SK-N-SH treated with all-trans-retinoic acid at 6 μM for 48 hours (cell line): ENCODE measurements around the gene ENOPH1.

Source experiments
- ATAC-seq: fragments of 200-7000 bp; cut with Tn5 transposase; 3 replicates; pipeline ENCODE4 v1.9.1; 2020; ENCODE audit warnings: mild to moderate bottlenecking, moderate library complexity
- ARNTL ChIP-seq: fragments of 450-650 bp; formaldehyde crosslinking; IDR thresholded peaks from 2 replicates; pipeline ENCODE4 v1.5.0; 2020; ENCODE audit warnings: low read depth, mild to moderate bottlenecking, moderate library complexity, borderline replicate concordance
- BACH2 ChIP-seq: fragments of 250-450 bp; sonication (Bioruptor Pico); IDR thresholded peaks from 2 replicates; pipeline ENCODE4 v1.9.0; 2021; ENCODE audit warnings: mild to moderate bottlenecking, borderline replicate concordance
- CSDC2 ChIP-seq: fragments of 250-450 bp; sonication (Bioruptor Pico); IDR thresholded peaks from 2 replicates; pipeline ENCODE4 v1.5.0; 2020; ENCODE audit warnings: mild to moderate bottlenecking, moderate library complexity
- ESRRG ChIP-seq: fragments of 250-450 bp; sonication (Bioruptor Pico); IDR thresholded peaks from 2 replicates; pipeline ENCODE4 v1.6.1; 2021; ENCODE audit warnings: mild to moderate bottlenecking
- GLIS3 ChIP-seq: fragments of 250-450 bp; sonication (Bioruptor Pico); IDR thresholded peaks from 2 replicates; pipeline ENCODE4 v1.5.0; 2020; ENCODE audit warnings: mild to moderate bottlenecking, moderate library complexity
- ISL1 ChIP-seq: fragments of 250-450 bp; sonication (Bioruptor Pico); IDR thresholded peaks from 2 replicates; pipeline ENCODE4 v2.1.2; 2022; ENCODE audit warnings: mild to moderate bottlenecking, moderate library complexity
- OSR1 ChIP-seq: fragments of 250-450 bp; sonication (Bioruptor Pico); IDR thresholded peaks from 2 replicates; pipeline ENCODE4 v1.8.0; 2022; ENCODE audit warnings: moderate library complexity, mild to moderate bottlenecking, inconsistent platforms
- PATZ1 ChIP-seq: fragments of 250-450 bp; sonication (Bioruptor Pico); IDR thresholded peaks from 2 replicates; pipeline ENCODE4 v1.8.0; 2020; ENCODE audit warnings: mild to moderate bottlenecking, moderate library complexity, borderline replicate concordance
- PPARA ChIP-seq: fragments of 250-450 bp; sonication (Bioruptor Pico); IDR thresholded peaks from 2 replicates; pipeline ENCODE4 v1.5.0; 2020; ENCODE audit warnings: mild to moderate bottlenecking, borderline replicate concordance
- RARB ChIP-seq: fragments of 250-450 bp; sonication (Bioruptor Pico); IDR thresholded peaks from 2 replicates; pipeline ENCODE4 v1.8.0; 2021; ENCODE audit warnings: mild to moderate bottlenecking, moderate library complexity
- SNAI2 ChIP-seq: fragments of 250-450 bp; sonication (Bioruptor Pico); IDR thresholded peaks from 2 replicates; pipeline ENCODE4 v1.5.0; 2020; ENCODE audit warnings: mild to moderate bottlenecking, moderate library complexity
- TOX ChIP-seq: fragments of 250-450 bp; sonication (Bioruptor Pico); IDR thresholded peaks from 2 replicates; pipeline ENCODE4 v1.8.0; 2021; ENCODE audit warnings: mild to moderate bottlenecking, moderate library complexity, borderline replicate concordance
- TSHZ2 ChIP-seq: fragments of 250-450 bp; sonication (Bioruptor Pico); IDR thresholded peaks from 2 replicates; pipeline ENCODE4 v1.5.0; 2020; ENCODE audit warnings: mild to moderate bottlenecking, moderate library complexity
- ZFP3 ChIP-seq: fragments of 250-450 bp; sonication (Bioruptor Pico); IDR thresholded peaks from 2 replicates; pipeline ENCODE4 v1.5.0; 2020; ENCODE audit warnings: mild to moderate bottlenecking, moderate library complexity
- ZFP30 ChIP-seq: fragments of 450-650 bp; formaldehyde crosslinking; IDR thresholded peaks from 2 replicates; pipeline ENCODE4 v1.5.0; 2022; ENCODE audit warnings: mild to moderate bottlenecking, moderate library complexity
- ZNF565 ChIP-seq: fragments of 450-650 bp; formaldehyde crosslinking; conservative IDR thresholded peaks from 2 replicates; pipeline ENCODE4 v1.5.0; 2020; ENCODE audit warnings: low read depth, mild to moderate bottlenecking, moderate library complexity
- ZNF70 ChIP-seq: fragments of 450-650 bp; formaldehyde crosslinking; IDR thresholded peaks from 2 replicates; pipeline ENCODE4 v1.5.0; 2020; ENCODE audit warnings: mild to moderate bottlenecking, moderate library complexity
- ZNF8 ChIP-seq: fragments of 450-650 bp; formaldehyde crosslinking; IDR thresholded peaks from 2 replicates; pipeline ENCODE4 v1.5.0; 2020; ENCODE audit warnings: mild to moderate bottlenecking, moderate library complexity
- TF ChIP-seq, protein P1 (sequence below): fragments of 250-450 bp; sonication (Bioruptor Pico); IDR thresholded peaks from 2 replicates; pipeline ENCODE4 v1.5.1; 2020; ENCODE audit warnings: low read depth, mild to moderate bottlenecking, moderate library complexity
- TF ChIP-seq, protein P2 (sequence below): fragments of 250-450 bp; sonication (Bioruptor Pico); IDR thresholded peaks from 2 replicates; pipeline ENCODE4 v1.8.0; 2021; ENCODE audit warnings: low read depth, mild to moderate bottlenecking, moderate library complexity, borderline replicate concordance
- TF ChIP-seq, protein P3 (sequence below): fragments of 250-450 bp; sonication (Bioruptor Pico); IDR thresholded peaks from 2 replicates; pipeline ENCODE4 v1.5.1; 2021; ENCODE audit warnings: mild to moderate bottlenecking, moderate library complexity

ENOPH1 gene

DNA sequence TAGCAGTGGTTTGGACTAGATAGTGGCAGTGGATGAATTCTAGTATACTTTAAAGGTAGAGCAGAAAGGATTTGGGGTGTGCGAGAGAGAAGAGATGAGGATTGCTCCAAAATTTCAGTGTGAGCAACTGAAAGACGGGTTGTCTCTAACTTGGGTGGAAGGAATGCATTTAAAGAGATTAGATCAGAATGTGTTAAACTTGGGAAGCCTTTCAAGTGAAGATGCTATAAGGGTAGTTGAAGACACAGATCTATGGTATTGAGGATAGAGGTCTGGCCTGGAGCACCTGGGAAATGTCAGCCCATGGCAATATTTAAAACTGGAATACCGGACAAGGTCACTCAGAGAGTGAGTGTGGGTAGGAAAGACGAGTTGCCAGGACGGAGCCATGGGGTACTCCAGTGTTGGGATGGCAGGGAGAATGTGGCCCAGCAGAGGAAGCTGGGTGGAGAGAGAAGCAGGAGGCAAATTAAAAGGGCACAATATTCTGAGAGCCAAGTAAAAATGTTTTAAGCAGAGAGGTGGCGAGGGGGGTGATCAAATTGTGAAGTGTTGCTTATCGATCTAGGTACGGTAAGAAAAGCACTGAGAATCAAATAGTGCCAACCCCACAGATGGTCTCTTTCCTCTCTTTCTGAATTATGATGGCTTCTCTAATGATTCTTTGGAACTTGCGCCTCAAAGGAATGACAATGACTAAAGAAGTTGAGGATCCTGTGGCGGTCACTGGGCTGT is 50.5 kb downstream of the ENOPH1 start:
- TF ChIP-seq ZNF70 (CRISPR knock-in tag) (no peak), ZFP30 (CRISPR knock-in tag) (no peak), BACH2 (CRISPR knock-in tag) (no peak), CSDC2 (no peak), PATZ1 (no peak), ESRRG (CRISPR knock-in tag) (no peak), ZNF8 (CRISPR knock-in tag) (no peak), ISL1 (CRISPR knock-in tag) (no peak), OSR1 (CRISPR knock-in tag) (no peak), ARNTL (CRISPR knock-in tag) (no peak), TSHZ2 (CRISPR knock-in tag) (no peak), SNAI2 (CRISPR knock-in tag) (no peak), GLIS3 (CRISPR knock-in tag) (no peak)
- TF ChIP-seq, protein P1, sequence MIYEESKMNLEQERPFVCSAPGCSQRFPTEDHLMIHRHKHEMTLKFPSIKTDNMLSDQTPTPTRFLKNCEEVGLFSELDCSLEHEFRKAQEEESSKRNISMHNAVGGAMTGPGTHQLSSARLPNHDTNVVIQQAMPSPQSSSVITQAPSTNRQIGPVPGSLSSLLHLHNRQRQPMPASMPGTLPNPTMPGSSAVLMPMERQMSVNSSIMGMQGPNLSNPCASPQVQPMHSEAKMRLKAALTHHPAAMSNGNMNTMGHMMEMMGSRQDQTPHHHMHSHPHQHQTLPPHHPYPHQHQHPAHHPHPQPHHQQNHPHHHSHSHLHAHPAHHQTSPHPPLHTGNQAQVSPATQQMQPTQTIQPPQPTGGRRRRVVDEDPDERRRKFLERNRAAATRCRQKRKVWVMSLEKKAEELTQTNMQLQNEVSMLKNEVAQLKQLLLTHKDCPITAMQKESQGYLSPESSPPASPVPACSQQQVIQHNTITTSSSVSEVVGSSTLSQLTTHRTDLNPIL, result no peak
- TF ChIP-seq, protein P2, sequence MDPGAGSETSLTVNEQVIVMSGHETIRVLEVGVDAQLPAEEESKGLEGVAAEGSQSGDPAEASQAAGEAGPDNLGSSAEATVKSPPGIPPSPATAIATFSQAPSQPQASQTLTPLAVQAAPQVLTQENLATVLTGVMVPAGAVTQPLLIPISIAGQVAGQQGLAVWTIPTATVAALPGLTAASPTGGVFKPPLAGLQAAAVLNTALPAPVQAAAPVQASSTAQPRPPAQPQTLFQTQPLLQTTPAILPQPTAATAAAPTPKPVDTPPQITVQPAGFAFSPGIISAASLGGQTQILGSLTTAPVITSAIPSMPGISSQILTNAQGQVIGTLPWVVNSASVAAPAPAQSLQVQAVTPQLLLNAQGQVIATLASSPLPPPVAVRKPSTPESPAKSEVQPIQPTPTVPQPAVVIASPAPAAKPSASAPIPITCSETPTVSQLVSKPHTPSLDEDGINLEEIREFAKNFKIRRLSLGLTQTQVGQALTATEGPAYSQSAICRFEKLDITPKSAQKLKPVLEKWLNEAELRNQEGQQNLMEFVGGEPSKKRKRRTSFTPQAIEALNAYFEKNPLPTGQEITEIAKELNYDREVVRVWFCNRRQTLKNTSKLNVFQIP, result no peak
- TF ChIP-seq, protein P3, sequence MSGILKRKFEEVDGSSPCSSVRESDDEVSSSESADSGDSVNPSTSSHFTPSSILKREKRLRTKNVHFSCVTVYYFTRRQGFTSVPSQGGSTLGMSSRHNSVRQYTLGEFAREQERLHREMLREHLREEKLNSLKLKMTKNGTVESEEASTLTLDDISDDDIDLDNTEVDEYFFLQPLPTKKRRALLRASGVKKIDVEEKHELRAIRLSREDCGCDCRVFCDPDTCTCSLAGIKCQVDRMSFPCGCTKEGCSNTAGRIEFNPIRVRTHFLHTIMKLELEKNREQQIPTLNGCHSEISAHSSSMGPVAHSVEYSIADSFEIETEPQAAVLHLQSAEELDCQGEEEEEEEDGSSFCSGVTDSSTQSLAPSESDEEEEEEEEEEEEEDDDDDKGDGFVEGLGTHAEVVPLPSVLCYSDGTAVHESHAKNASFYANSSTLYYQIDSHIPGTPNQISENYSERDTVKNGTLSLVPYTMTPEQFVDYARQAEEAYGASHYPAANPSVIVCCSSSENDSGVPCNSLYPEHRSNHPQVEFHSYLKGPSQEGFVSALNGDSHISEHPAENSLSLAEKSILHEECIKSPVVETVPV, result no peak
- no peak for ATAC-seq

DNA sequence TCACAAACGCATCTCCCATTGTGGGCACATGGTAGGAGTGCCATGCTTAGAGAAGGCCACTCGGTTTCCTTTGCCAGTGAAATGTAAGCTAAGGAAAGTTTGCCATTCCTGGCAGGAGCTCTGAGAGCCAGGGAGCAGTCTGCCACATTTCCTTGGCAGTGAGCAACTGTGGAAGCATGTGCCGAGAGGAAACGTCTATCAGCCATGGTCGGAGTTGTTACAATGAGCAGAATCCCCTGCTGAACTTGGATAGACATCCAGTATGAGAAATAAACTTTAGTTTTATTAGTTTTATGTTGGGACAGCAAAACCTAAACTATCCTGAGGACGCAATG is 51.1 kb downstream of the ENOPH1 start:
- no peak for TF ChIP-seq OSR1 (CRISPR knock-in tag)
- no peak for TF ChIP-seq ESRRG (CRISPR knock-in tag)
- TF ChIP-seq, protein P1, result no peak
- no peak for TF ChIP-seq ZFP3
- no peak for TF ChIP-seq PATZ1
- TF ChIP-seq ZNF70 (CRISPR knock-in tag), result no peak
- TF ChIP-seq TOX (CRISPR knock-in tag), result no peak
- TF ChIP-seq SNAI2 (CRISPR knock-in tag), result no peak
- no peak for TF ChIP-seq GLIS3 (CRISPR knock-in tag)
- TF ChIP-seq ZFP30 (CRISPR knock-in tag), result no peak
- TF ChIP-seq PPARA (CRISPR knock-in tag), result no peak
- no peak for TF ChIP-seq ZNF565 (CRISPR knock-in tag)
- no peak for TF ChIP-seq ARNTL (CRISPR knock-in tag)
- TF ChIP-seq, protein P2, result no peak
- TF ChIP-seq, protein P3, result no peak
- TF ChIP-seq BACH2 (CRISPR knock-in tag), result no peak
- no peak for TF ChIP-seq RARB (CRISPR knock-in tag)
- ATAC-seq, result no peak
